ENCODE data around the gene KCNT1. TPM values are rescaled to one million over a fixed set of nuclear protein-coding genes. Genes with fewer than 3 reads are reported as not detected.

KCNT1 gene
- total and polyA plus RNA-seq, 2 donors (not counting 3 experiments of a cell fraction or from before 2014, with no cell fraction given), result not detected

GRCh38 chr9:135819905-135820304 lies 117.9 kb downstream of the KCNT1 start:
- Histone ChIP-seq H3K4me2 (ENCODE audit: insufficient read depth, low read length) (no peak overlapping the region), H3K9me1 (replicated peaks; ENCODE audit: control insufficient read depth, extremely low read depth, insufficient read depth, low read length) (no peaks in the 10 kb centered on the region), H3K4me1 (ENCODE audit: control insufficient read depth, extremely low read depth, insufficient read depth, low read length) (no peaks in the 10 kb centered on the region), H2AFZ (ENCODE audit: low read depth, low read length) (no peak overlapping the region), H3K27me3 (ENCODE audit: control insufficient read depth in 2 of 2, insufficient read depth in 2 of 2, low read length in 2 of 2) (no peaks in the 10 kb centered on the region), H3K4me3 (replicated peaks in 1 of 3; ENCODE audit: insufficient read depth in 1 of 3, low read depth in 1 of 3, low read length in 3 of 3) (no peak overlapping the region), H3K9ac (replicated peaks; ENCODE audit: extremely low read depth, insufficient read depth, low read length) (no peak overlapping the region), H3K36me3 (ENCODE audit: control insufficient read depth in 2 of 2, extremely low read depth in 1 of 2, insufficient read depth in 2 of 2, low read length in 2 of 2) (peaks cover 28 to 62% of the 10 kb centered on the region in 2 experiments), H3K9me3 (replicated peaks; ENCODE audit: control insufficient read depth, insufficient read depth, low read length) (no peaks in the 10 kb centered on the region), H3K79me2 (ENCODE audit: control insufficient read depth, insufficient read depth, low read length) (no peaks in the 10 kb centered on the region), H4K20me1 (replicated peaks; ENCODE audit: control insufficient read depth, extremely low read depth, insufficient read depth, low read length) (no peaks in the 10 kb centered on the region), H3K27ac (ENCODE audit: insufficient read depth, low read depth, low read length) (no peak overlapping the region)
- FAIRE-seq, result no peak
- ChIA-PET CTCF (no interaction called here), POLR2A (no interaction called here)
- no peak for TF ChIP-seq MAX (IDR thresholded peaks at IDR 0.05; ENCODE audit: insufficient read depth, insufficient read length)
- TF ChIP-seq GATA2 (IDR thresholded peaks at IDR 0.05; ENCODE audit: insufficient read depth, insufficient read length, low read depth, low read length), result no peak
- TF ChIP-seq FOS (IDR thresholded peaks at IDR 0.05; ENCODE audit: borderline replicate concordance, insufficient read depth, low read length), result no peak
- no peak for DNase-seq (ENCODE audit: low read depth, low spot score)
- no TSS peak for BruUV-seq (replicated peaks)
- dilution Hi-C loops (cut with MboI; ENCODE audit: extremely low pct_ligation_motif_present, low sequenced_read_pairs) (no loop called here), intact Hi-C loops (cut with micrococcal nuclease) (no loop called here)

- H3K79me2 ChIP-seq (ENCODE audit: control insufficient read depth, insufficient read depth, low read length), result peaks cover 4% of the 10 kb centered on the region
- intact Hi-C loops (cut with micrococcal nuclease) (no loop called here), dilution Hi-C loops (cut with MboI; ENCODE audit: extremely low pct_ligation_motif_present, low sequenced_read_pairs) (no loop called here)
- ChIA-PET POLR2A (no interaction called here), CTCF (interaction anchor here (1.2 kb wide), 1 partner anchor 9 kb away, joined by 3 read pairs; no protein-coding TSS in a partner anchor)
- H3K27me3 ChIP-seq (ENCODE audit: control insufficient read depth in 2 of 2, insufficient read depth in 2 of 2, low read length in 2 of 2), result no peaks in the 10 kb centered on the region
- H3K36me3 ChIP-seq (ENCODE audit: control insufficient read depth in 2 of 2, extremely low read depth in 1 of 2, insufficient read depth in 2 of 2, low read length in 2 of 2), result peaks cover 26 to 60% of the 10 kb centered on the region in 2 experiments
- no peak for FAIRE-seq
- H3K9me3 ChIP-seq (replicated peaks; ENCODE audit: control insufficient read depth, insufficient read depth, low read length), result no peaks in the 10 kb centered on the region
- H3K9ac ChIP-seq (replicated peaks; ENCODE audit: extremely low read depth, insufficient read depth, low read length), result no peak overlapping the region
- H3K4me3 ChIP-seq (replicated peaks in 1 of 3; ENCODE audit: insufficient read depth in 1 of 3, low read depth in 1 of 3, low read length in 3 of 3), result no peak overlapping the region
- no peak for DNase-seq (ENCODE audit: low read depth, low spot score)
- H4K20me1 ChIP-seq (replicated peaks; ENCODE audit: control insufficient read depth, extremely low read depth, insufficient read depth, low read length), result no peaks in the 10 kb centered on the region
- no peaks in the 10 kb centered on the region for H3K9me1 ChIP-seq (replicated peaks; ENCODE audit: control insufficient read depth, extremely low read depth, insufficient read depth, low read length)
- H2AFZ ChIP-seq (ENCODE audit: low read depth, low read length), result no peak overlapping the region
- no peak overlapping the region for H3K27ac ChIP-seq (ENCODE audit: insufficient read depth, low read depth, low read length)
- no peak overlapping the region for H3K4me2 ChIP-seq (ENCODE audit: insufficient read depth, low read length)
- H3K4me1 ChIP-seq (ENCODE audit: control insufficient read depth, extremely low read depth, insufficient read depth, low read length), result no peaks in the 10 kb centered on the region
- no peak for TF ChIP-seq MYC (IDR thresholded peaks at IDR 0.05; ENCODE audit: low read depth, low read length)
- TF ChIP-seq CTCF (IDR thresholded peaks at IDR 0.05; ENCODE audit: extremely low read depth in 1 of 2, insufficient read depth in 1 of 2, low read depth in 1 of 2, low read length in 2 of 2), result no peak
- no peak for TF ChIP-seq MAX (IDR thresholded peaks at IDR 0.05; ENCODE audit: insufficient read depth, insufficient read length)
- TF ChIP-seq GATA2 (IDR thresholded peaks at IDR 0.05; ENCODE audit: insufficient read depth, insufficient read length, low read depth, low read length), result no peak
- TF ChIP-seq POLR2AphosphoS5 (IDR thresholded peaks at IDR 0.05; ENCODE audit: insufficient read depth, low read depth, low read length), result no peak
- TF ChIP-seq FOS (IDR thresholded peaks at IDR 0.05; ENCODE audit: borderline replicate concordance, insufficient read depth, low read length), result no peak
- TF ChIP-seq JUN (IDR thresholded peaks at IDR 0.05; ENCODE audit: borderline replicate concordance, insufficient read depth, insufficient read length, low read depth), result no peak
- no peak for TF ChIP-seq EZH2 (IDR thresholded peaks at IDR 0.05; ENCODE audit: borderline replicate concordance, low read depth, low read length, severe bottlenecking)
- TF ChIP-seq POLR2A (IDR thresholded peaks at IDR 0.05; ENCODE audit: low read depth, low read length), result no peak
- BruUV-seq (replicated peaks), result no TSS peak
These were observed 118.7 kb downstream of the KCNT1 start for GRCh38 chr9:135820661-135821060.
